GM12873 (cell line): ENCODE results near the gene ALG11.

Experiments
- TF ChIP-seq, protein P1 (sequence below): IDR thresholded peaks from 2 replicates; pipeline ENCODE4 v1.5.1; 2012; ENCODE audit warnings: low read depth, mild to moderate bottlenecking, moderate library complexity, low read length, control low read depth; ENCODE audit not compliant: insufficient read depth; ENCODE audit errors: missing control alignments

The ALG11 gene

GRCh38 chr13:52009946-52010345 lies 2.3 kb upstream of the ALG11 start:
- TF ChIP-seq, protein P1, sequence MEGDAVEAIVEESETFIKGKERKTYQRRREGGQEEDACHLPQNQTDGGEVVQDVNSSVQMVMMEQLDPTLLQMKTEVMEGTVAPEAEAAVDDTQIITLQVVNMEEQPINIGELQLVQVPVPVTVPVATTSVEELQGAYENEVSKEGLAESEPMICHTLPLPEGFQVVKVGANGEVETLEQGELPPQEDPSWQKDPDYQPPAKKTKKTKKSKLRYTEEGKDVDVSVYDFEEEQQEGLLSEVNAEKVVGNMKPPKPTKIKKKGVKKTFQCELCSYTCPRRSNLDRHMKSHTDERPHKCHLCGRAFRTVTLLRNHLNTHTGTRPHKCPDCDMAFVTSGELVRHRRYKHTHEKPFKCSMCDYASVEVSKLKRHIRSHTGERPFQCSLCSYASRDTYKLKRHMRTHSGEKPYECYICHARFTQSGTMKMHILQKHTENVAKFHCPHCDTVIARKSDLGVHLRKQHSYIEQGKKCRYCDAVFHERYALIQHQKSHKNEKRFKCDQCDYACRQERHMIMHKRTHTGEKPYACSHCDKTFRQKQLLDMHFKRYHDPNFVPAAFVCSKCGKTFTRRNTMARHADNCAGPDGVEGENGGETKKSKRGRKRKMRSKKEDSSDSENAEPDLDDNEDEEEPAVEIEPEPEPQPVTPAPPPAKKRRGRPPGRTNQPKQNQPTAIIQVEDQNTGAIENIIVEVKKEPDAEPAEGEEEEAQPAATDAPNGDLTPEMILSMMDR: no peak

GRCh38 chr13:52010890-52011631 lies 1.1 kb upstream of the ALG11 start, which contains the start of gene ATP7B:
Gene ATP7B (minus strand): TSS chr13:52011450. CDS start chr13:52011337, 113 bp downstream.
- TF ChIP-seq, protein P1: peak; percentile 11

- TF ChIP-seq, protein P1: no peak
These were observed 276 bp downstream of the ALG11 start for GRCh38 chr13:52012512-52012836.

DNA sequence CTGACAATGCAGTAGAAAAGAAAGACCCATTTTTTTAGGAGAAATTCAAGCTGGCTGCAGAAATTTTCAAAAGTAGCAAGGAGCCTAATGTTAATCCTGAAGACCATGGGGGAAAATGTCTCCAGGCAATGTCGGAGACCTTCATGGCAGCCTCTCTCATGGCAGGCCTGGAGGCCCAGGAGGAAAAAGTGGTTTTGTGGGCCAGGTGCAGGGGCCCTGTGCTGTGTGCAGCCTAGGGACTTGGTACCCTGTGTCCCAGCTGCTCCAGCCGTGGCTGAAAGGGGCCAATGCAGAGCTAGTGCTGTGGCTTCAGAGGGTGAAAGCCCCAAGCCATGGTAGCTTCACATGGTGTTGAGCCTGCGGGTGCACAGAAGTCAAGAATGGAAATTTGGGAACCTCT lies 4.1 kb downstream of the ALG11 start:
- TF ChIP-seq, protein P1: no peak

DNA sequence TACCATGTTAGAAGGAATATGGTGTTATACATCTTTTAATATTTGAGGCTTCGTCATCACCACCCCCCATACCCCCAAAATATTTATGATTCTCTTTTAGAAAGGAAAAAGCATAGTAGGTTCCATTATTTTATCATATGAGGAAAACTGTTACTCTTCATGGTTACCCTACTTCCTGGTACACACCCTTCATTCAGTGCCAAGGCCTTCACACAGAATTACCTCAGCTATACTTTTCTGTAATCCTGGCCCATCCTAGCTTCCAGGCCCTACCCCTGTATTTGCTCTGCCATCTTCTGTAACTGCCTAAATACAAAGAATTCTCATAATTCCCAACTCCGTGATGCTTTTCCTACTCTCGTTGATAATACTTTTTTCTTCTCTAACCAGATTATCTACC lies 8.0 kb downstream of the ALG11 start:
- TF ChIP-seq, protein P1: no peak

- TF ChIP-seq, protein P1: no peak
These were observed 10.2 kb downstream of the ALG11 start for GRCh38 chr13:52022356-52022755.

GRCh38 chr13:52024481-52024880 lies 12.3 kb downstream of the ALG11 start, which contains the start of gene UTP14C:
Gene UTP14C (plus strand): TSS chr13:52024691. CDS start chr13:52028805, 4,114 bp downstream.
- TF ChIP-seq, protein P1: no peak
